K562 (cell line): ENCODE results near the gene LINS1. TPM values are rescaled to one million over a fixed set of nuclear protein-coding genes. Genes with fewer than 3 reads are reported as not detected.

Experiments
- ATAC-seq: fragments of 200-7000 bp; cut with Tn5 transposase; 3 replicates; pipeline ENCODE4 v1.9.1; 2020; ENCODE audit warnings: moderate library complexity
- BruUV-seq: library from RNA; stranded (reverse); fragments of 400-500 nt; replicated peaks from 2 replicates; lab custom pipeline; 2021; lab: Mats Ljungman, UMichigan
- CTCF ChIA-PET: fragments of 300-600 bp; formaldehyde crosslinking; extraction: SDS; loops from one replicate; lab custom pipeline; 2021; ENCODE audit warnings: low intra/inter-chr PET ratio; lab: Yijun Ruan, JAX
- POLR2A ChIA-PET: fragments of 300-600, 350-650 bp; sonication (Branson Sonifier 250); formaldehyde crosslinking; extraction: SDS; loops from one replicate; lab custom pipeline; 2021; ENCODE audit warnings: antibody characterized with exemption, inconsistent platforms; lab: Yijun Ruan, JAX
- DNase-seq, 4 experiments: peaks; one replicate each; pipeline versions ENCODE4 v3.0.0 to v3.0.0-alpha.2; 2011 to 2018; ENCODE audit warnings: low spot score in 3 of 4, mixed read lengths in 3 of 4; ENCODE audit errors: extremely low read depth in 1 of 4
- FAIRE-seq: peaks from 2 replicates; lab custom pipeline; 2011; peaks lifted over from hg19 to GRCh38; lab: Jason Lieb, UNC
- H2AFZ ChIP-seq: 2 replicates; pipeline ENCODE4 v1.6.0; 2011; ENCODE audit warnings: low read depth, low read length, control low read depth, inconsistent platforms
- H3K27ac ChIP-seq: fragments of 200-600 bp; 3 replicates; pipeline ENCODE4 v1.8.0; 2011; ENCODE audit warnings: low read depth, mild to moderate bottlenecking, control low read depth, inconsistent platforms, low read length, moderate library complexity, mixed read lengths; ENCODE audit errors: extremely low read depth
- H3K27me3 ChIP-seq, 2 experiments: fragments of 300-600 bp in 1 of 2; 2 replicates in 1 of 2; 3 replicates in 1 of 2; pipeline versions ENCODE4 v1.6.0 to v1.8.0; 2011; ENCODE audit warnings: inconsistent platforms in 2 of 2, low read length in 2 of 2, mild to moderate bottlenecking in 1 of 2, mixed read lengths in 1 of 2, moderate library complexity in 1 of 2; ENCODE audit not compliant: control insufficient read depth in 2 of 2, insufficient read depth in 2 of 2
- H3K36me3 ChIP-seq: fragments of 300-600 bp; 3 replicates; pipeline ENCODE4 v1.8.0; 2011; ENCODE audit warnings: mild to moderate bottlenecking, low read length, inconsistent platforms; ENCODE audit not compliant: control insufficient read depth, insufficient read depth
- H3K4me1 ChIP-seq, 2 experiments: fragments of 200-600 bp in 1 of 2; replicated peaks in 1 of 2; 2 replicates in 1 of 2; 3 replicates in 1 of 2; pipeline versions ENCODE4 v1.5.1 to v1.8.0; 2011; ENCODE audit warnings: inconsistent platforms in 2 of 2, low read length in 2 of 2, mild to moderate bottlenecking in 1 of 2, mixed read lengths in 1 of 2, moderate library complexity in 1 of 2; ENCODE audit not compliant: control insufficient read depth in 2 of 2, insufficient read depth in 2 of 2
- H3K4me2 ChIP-seq: 2 replicates; pipeline ENCODE4 v1.6.1; 2011; ENCODE audit warnings: low read length, control low read depth, inconsistent platforms, mixed read lengths; ENCODE audit not compliant: insufficient read depth
- H3K4me3 ChIP-seq: fragments of 200-600 bp; sonication (generic), shearing (Covaris generic); 2 replicates; pipeline ENCODE4 v1.5.1; 2016; ENCODE audit warnings: control low read depth, inconsistent platforms
- H3K79me2 ChIP-seq: fragments of 200-600 bp; 3 replicates; pipeline ENCODE4 v1.8.0; 2011; ENCODE audit warnings: low read length, inconsistent platforms; ENCODE audit not compliant: control insufficient read depth, insufficient read depth
- H3K9ac ChIP-seq, 2 experiments: 2 replicates each; pipeline versions ENCODE4 v1.6.0 to v1.6.1; 2011; ENCODE audit warnings: low read depth in 2 of 2, low read length in 2 of 2, control low read depth in 1 of 2, inconsistent platforms in 1 of 2, mild to moderate bottlenecking in 1 of 2, mixed read lengths in 1 of 2; ENCODE audit not compliant: insufficient read depth in 1 of 2
- H3K9me1 ChIP-seq: one replicate; pipeline ENCODE4 v1.6.0; 2011; ENCODE audit warnings: inconsistent platforms, mild to moderate bottlenecking, low read length, moderate library complexity; ENCODE audit not compliant: control insufficient read depth, insufficient read depth
- H3K9me3 ChIP-seq: replicated peaks from 2 replicates; pipeline ENCODE4 v1.5.1; 2011; ENCODE audit warnings: low read depth, low read length, inconsistent platforms; ENCODE audit not compliant: control insufficient read depth, insufficient read depth
- H4K20me1 ChIP-seq: replicated peaks from 2 replicates; pipeline ENCODE4 v1.6.1; 2011; ENCODE audit warnings: low read length, inconsistent platforms, mixed read lengths; ENCODE audit not compliant: control insufficient read depth, insufficient read depth
- ARHGAP35 ChIP-seq: fragments of 450-650 bp; IDR thresholded peaks from 2 replicates; pipeline ENCODE4 v1.6.1; 2018; ENCODE audit not compliant: partially characterized antibody
- ELF1 ChIP-seq: fragments of 200-800 bp; sonication (Bioruptor generic); IDR thresholded peaks from 2 replicates; pipeline ENCODE4 v1.6.1; 2016; ENCODE audit warnings: missing genetic modification characterization, missing compliant biosample characterization
- WGBS: fragments of 100-300 bp; shearing (Covaris generic); methylation state at CpG from one replicate; pipeline ENCODE4 v1.1.6; 2016; ENCODE audit warnings: low coverage, mixed read lengths; ENCODE audit not compliant: insufficient coverage; ENCODE audit errors: missing lambda C conversion rate; 5-methylcytosine and 5-hydroxymethylcytosine counted together
- in situ Hi-C: fragments of 300-500 bp; cut with MboI; formaldehyde crosslinking; loops from 4 replicates; pipeline ENCODE4 v1.15.0; 2018; ENCODE audit warnings: inconsistent platforms, mixed read lengths
- intact Hi-C: fragments of 100-400 bp; cut with micrococcal nuclease; formaldehyde crosslinking; loops from 2 replicates; pipeline ENCODE4 v1.14.2; 2022
- polyA plus RNA-seq, 8 experiments: library from polyadenylated mRNA; depleted of rRNA in 4 of 8; stranded (reverse) in 5 of 8; unstranded in 3 of 8; fragments of >200 nt; fragmentation: Nextera tagmentation in 2 of 8; fragmentation: Illumina TruSeq in 1 of 8; extraction: Ambion mirVana in 2 of 8; extraction: Trizol in 1 of 8; gene quantifications; 2 replicates each; pipeline versions ENCODE4 v1.2.1 to v1.2.3, GENCODE V29; 2011 to 2014; ENCODE audit warnings: inconsistent platforms in 1 of 8, missing spikeins in 1 of 8
- small RNA-seq: library from RNA; depleted of rRNA; stranded (forward); fragments of <200 nt; gene quantifications from one replicate; pipeline ENCODE3, GENCODE V24; 2014
- total RNA-seq, 7 experiments: library from RNA; depleted of rRNA in 6 of 7; stranded (reverse); fragments of >200 nt in 6 of 7; fragmentation: Illumina TruSeq in 2 of 7; extraction: Trizol in 2 of 7; gene quantifications; 2 replicates each; pipeline versions ENCODE4 v1.2.1 to v1.2.3, GENCODE V29; 2011 to 2021; ENCODE audit warnings: low replicate concordance in 1 of 7

LINS1 gene
- total and polyA plus RNA-seq, 9 of the 15 experiments (the other 6 are each of a cell fraction or from before 2014, with no cell fraction given): 15.4 to 31.4 (median 24.6) TPM

DNA sequence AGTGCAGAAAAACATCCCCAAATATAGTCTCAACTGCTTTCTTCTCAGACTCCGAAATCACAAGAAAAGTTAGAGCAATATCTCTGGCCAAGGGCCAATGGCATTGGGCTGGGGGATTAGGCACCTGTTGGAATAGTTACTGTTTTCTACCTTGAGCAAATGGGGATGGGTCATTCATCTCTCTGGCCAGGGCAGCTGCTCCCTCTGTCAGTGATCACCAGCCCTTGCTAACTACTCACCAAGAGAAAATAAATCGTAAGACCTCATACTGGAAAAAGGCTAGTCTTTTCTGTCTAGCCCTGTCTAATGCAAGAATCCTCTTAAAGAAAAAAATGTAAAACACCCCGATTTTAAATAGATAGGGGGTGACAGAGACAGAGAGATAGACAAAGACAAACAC is 84.1 kb downstream of the LINS1 start:
- H3K4me3 ChIP-seq: no peak overlapping the region
- no peaks in the 10 kb centered on the region for H3K36me3 ChIP-seq
- H3K9me3 ChIP-seq: no peaks in the 10 kb centered on the region
- TF ChIP-seq ELF1 (tag): no peak
- TF ChIP-seq ARHGAP35: no peak
- ATAC-seq (no peak), DNase-seq (no peak), FAIRE-seq (no peak)
- intact Hi-C loops (no loop called here), in situ Hi-C loops (no loop called here)
- H3K27ac ChIP-seq: no peak overlapping the region
- peaks cover 0 to 8% of the 10 kb centered on the region in 2 experiments; a peak in 3 of 5 replicates for H3K27me3 ChIP-seq
- CTCF ChIA-PET: no interaction called here
- no peaks in the 10 kb centered on the region for H3K4me1 ChIP-seq
- no peaks in the 10 kb centered on the region for H3K9me1 ChIP-seq
- no peaks in the 10 kb centered on the region for H4K20me1 ChIP-seq
- BruUV-seq: no TSS peak
- no peak overlapping the region for H3K4me2 ChIP-seq
- POLR2A ChIA-PET: interaction anchor here (0.7 kb wide), 1 partner anchor 33 kb away, joined by 3 read pairs; no protein-coding TSS in a partner anchor
- no peak overlapping the region for H3K9ac ChIP-seq
- no peak overlapping the region for H2AFZ ChIP-seq
- no peaks in the 10 kb centered on the region for H3K79me2 ChIP-seq
- WGBS: 0% methylated on average over 3 of the region's 3 CpGs

Small RNAs within 50 kb of the gene (small RNA-seq; reads per million reads assigned to genes)
- not detected for gene RF00019
- not detected for gene RNU6-181P
- not detected for gene RNU6-322P

Other genes with a start within 250 kb of the LINS1 start
- gene CERS3, start 73.2 kb downstream of the LINS1 start, total RNA-seq (2014; rRNA removed): not detected in 2 replicates
- not detected in 2 replicates for gene CERS3, start 73.2 kb downstream of the LINS1 start, total RNA-seq (2014; rRNA removed; fragmentation: Illumina TruSeq; extraction: Trizol)
- not detected in 2 replicates for gene CERS3, start 73.2 kb downstream of the LINS1 start, total RNA-seq (2015; rRNA removed; fragmentation: Illumina TruSeq; extraction: Trizol)
- gene CERS3, start 73.2 kb downstream of the LINS1 start, total RNA-seq (2021): not detected in 2 replicates
- 0.09 TPM in 1 of 2 replicates, not detected in the other for gene CERS3, start 73.2 kb downstream of the LINS1 start, polyA plus RNA-seq (2011; rRNA removed)
- gene CERS3, start 73.2 kb downstream of the LINS1 start, polyA plus RNA-seq (2014; fragmentation: Illumina TruSeq; extraction: Trizol): not detected in 2 replicates
- not detected for gene CERS3, start 73.2 kb downstream of the LINS1 start, polyA plus RNA-seq (2014; fragmentation: Nextera tagmentation; extraction: Ambion mirVana)
- gene CERS3, start 73.2 kb downstream of the LINS1 start, polyA plus RNA-seq (2014; rRNA removed): not detected in 2 replicates
- 7.5 and 7.6 TPM in 2 replicates for gene ASB7, start 405 bp upstream of the LINS1 start, total RNA-seq (2014; rRNA removed)
- gene ASB7, start 405 bp upstream of the LINS1 start, total RNA-seq (2014; rRNA removed; fragmentation: Illumina TruSeq; extraction: Trizol): 7.7 and 9.0 TPM in 2 replicates
- 6.7 and 6.8 TPM in 2 replicates for gene ASB7, start 405 bp upstream of the LINS1 start, total RNA-seq (2015; rRNA removed; fragmentation: Illumina TruSeq; extraction: Trizol)
- gene ASB7, start 405 bp upstream of the LINS1 start, total RNA-seq (2021): 8.6 and 10.1 TPM in 2 replicates
- gene ASB7, start 405 bp upstream of the LINS1 start, polyA plus RNA-seq (2011; rRNA removed): 7.4 and 8.6 TPM in 2 replicates
- 5.6 and 5.7 TPM in 2 replicates for gene ASB7, start 405 bp upstream of the LINS1 start, polyA plus RNA-seq (2014; fragmentation: Illumina TruSeq; extraction: Trizol)
- gene ASB7, start 405 bp upstream of the LINS1 start, polyA plus RNA-seq (2014; fragmentation: Nextera tagmentation; extraction: Ambion mirVana): 1 to 10 TPM; 1.8 to 2.7 TPM
- 5.2 and 5.7 TPM in 2 replicates for gene ASB7, start 405 bp upstream of the LINS1 start, polyA plus RNA-seq (2014; rRNA removed)